HG02884 (cell line): Measurements from ENCODE around the gene ZNF385D.
"Not testable (repeated sequence)": the region's sequence is repeated elsewhere in the genome, so short reads cannot be mapped to it uniquely, and the experiment has no call there.

Experiments used
- ATAC-seq: cut with Tn5 transposase; IDR thresholded peaks from one replicate; pipeline ENCODE4 v1.9.1; 2021; ENCODE audit warnings: mild to moderate bottlenecking, moderate library complexity; ENCODE audit not compliant: unreplicated experiment

ZNF385D gene

GRCh38 chr3:21392526-21392925, 358.5 kb downstream of the ZNF385D start:
- ATAC-seq, result no peak

GRCh38 chr3:21390856-21391255, 360.2 kb downstream of the ZNF385D start:
- ATAC-seq, result no peak

- ATAC-seq, result no peak
Measured at GRCh38 chr3:21390136-21390535, 360.9 kb downstream of the ZNF385D start.

- not testable (repeated sequence) for ATAC-seq
Measured at GRCh38 chr3:21387142-21387826, 363.7 kb downstream of the ZNF385D start.

GRCh38 chr3:21378036-21378435, 373.0 kb downstream of the ZNF385D start:
- ATAC-seq, result not testable (repeated sequence)

- no peak for ATAC-seq
Measured at GRCh38 chr3:21377071-21377769, 373.8 kb downstream of the ZNF385D start.

GRCh38 chr3:21372316-21372715, 378.7 kb downstream of the ZNF385D start:
- ATAC-seq, result no peak
